Neuronal stem cell (in vitro differentiated cells): ENCODE measurements around the gene MIPEP.

Experiments
- DNase-seq: peaks from one replicate; pipeline ENCODE4 v3.0.0-alpha.2; 2013; ENCODE audit warnings: low spot score
- H2AFZ ChIP-seq: one replicate; pipeline ENCODE4 v1.6.1; 2013; ENCODE audit warnings: mild to moderate bottlenecking, low read length, inconsistent platforms
- H2AK5ac ChIP-seq: 2 replicates; pipeline ENCODE4 v1.6.1; 2013; ENCODE audit warnings: low read depth, mild to moderate bottlenecking, inconsistent platforms, low read length, moderate library complexity, mixed read lengths
- H2BK120ac ChIP-seq: 2 replicates; pipeline ENCODE4 v1.6.1; 2013; ENCODE audit warnings: low read depth, mild to moderate bottlenecking, inconsistent platforms, low read length, moderate library complexity, mixed read lengths
- H2BK12ac ChIP-seq: one replicate; pipeline ENCODE4 v1.6.1; 2013; ENCODE audit warnings: low read length, inconsistent platforms
- H2BK15ac ChIP-seq: 2 replicates; pipeline ENCODE4 v1.6.1; 2013; ENCODE audit warnings: mild to moderate bottlenecking, low read length, inconsistent platforms, mixed read lengths
- H2BK5ac ChIP-seq: one replicate; pipeline ENCODE4 v1.6.1; 2013; ENCODE audit warnings: inconsistent platforms, mild to moderate bottlenecking, low read length, moderate library complexity
- H3K14ac ChIP-seq: one replicate; pipeline ENCODE4 v1.6.1; 2013; ENCODE audit warnings: low read length, inconsistent platforms
- H3K18ac ChIP-seq: 2 replicates; pipeline ENCODE4 v1.6.1; 2013; ENCODE audit warnings: low read length, inconsistent platforms
- H3K23ac ChIP-seq: 2 replicates; pipeline ENCODE4 v1.6.1; 2013; ENCODE audit warnings: low read depth, mild to moderate bottlenecking, mixed read lengths, low read length, inconsistent platforms; ENCODE audit not compliant: poor library complexity
- H3K27ac ChIP-seq: replicated peaks from 3 replicates; pipeline ENCODE4 v1.5.1; 2013; ENCODE audit warnings: low read length, inconsistent platforms
- H3K27me3 ChIP-seq, 3 experiments: 2 replicates each; pipeline ENCODE4 v1.6.1; 2013; ENCODE audit warnings: low read length in 3 of 3, mild to moderate bottlenecking in 2 of 3, inconsistent platforms in 1 of 3, low read depth in 1 of 3, mixed read lengths in 1 of 3, moderate library complexity in 1 of 3; ENCODE audit not compliant: control insufficient read depth in 3 of 3, insufficient read depth in 3 of 3
- H3K36me3 ChIP-seq, 2 donors: replicated peaks in 1 of 2; 2 replicates each; pipeline ENCODE4 v1.6.1; 2013; ENCODE audit warnings: low read length in 2 of 2; ENCODE audit not compliant: control insufficient read depth in 2 of 2, insufficient read depth in 2 of 2
- H3K4ac ChIP-seq: 2 replicates; pipeline ENCODE4 v1.6.1; 2013; ENCODE audit warnings: inconsistent platforms, mild to moderate bottlenecking, low read length, moderate library complexity
- H3K4me1 ChIP-seq, 2 donors: 1 replicate in 1 of 2; 2 replicates in 1 of 2; pipeline ENCODE4 v1.6.1; 2013; ENCODE audit warnings: low read length in 2 of 2, low read depth in 1 of 2; ENCODE audit not compliant: control insufficient read depth in 2 of 2, insufficient read depth in 1 of 2
- H3K4me2 ChIP-seq: one replicate; pipeline ENCODE4 v1.6.1; 2013; ENCODE audit warnings: mild to moderate bottlenecking, low read length, inconsistent platforms; ENCODE audit not compliant: insufficient read depth, poor library complexity, severe bottlenecking
- H3K4me3 ChIP-seq, 2 donors: 2 replicates each; pipeline ENCODE4 v1.5.1; 2013; ENCODE audit warnings: low read length in 2 of 2, mild to moderate bottlenecking in 2 of 2, inconsistent platforms in 1 of 2, moderate library complexity in 1 of 2
- H3K79me1 ChIP-seq: one replicate; pipeline ENCODE4 v1.6.1; 2013; ENCODE audit warnings: low read depth, mild to moderate bottlenecking, inconsistent platforms, low read length, moderate library complexity
- H3K9ac ChIP-seq: one replicate; pipeline ENCODE4 v1.6.1; 2013; ENCODE audit warnings: mild to moderate bottlenecking, low read depth, low read length, inconsistent platforms; ENCODE audit not compliant: poor library complexity
- H3K9me3 ChIP-seq, 2 donors: replicated peaks in 1 of 2; 2 replicates each; pipeline versions ENCODE3 to v1.6.1; 2013; ENCODE audit warnings: low read length in 2 of 2, mild to moderate bottlenecking in 2 of 2, inconsistent platforms in 1 of 2, low read depth in 1 of 2, mixed read lengths in 1 of 2, moderate library complexity in 1 of 2; ENCODE audit not compliant: control insufficient read depth in 2 of 2, insufficient read depth in 1 of 2
- H4K8ac ChIP-seq: one replicate; pipeline ENCODE4 v1.6.1; 2013; ENCODE audit warnings: low read depth, mild to moderate bottlenecking, inconsistent platforms, low read length, moderate library complexity
- H4K91ac ChIP-seq: one replicate; pipeline ENCODE4 v1.6.1; 2013; ENCODE audit warnings: low read length, low read depth, mild to moderate bottlenecking, inconsistent platforms; ENCODE audit not compliant: poor library complexity
- WGBS, 2 donors: extraction: QIAGEN DNeasy Blood & Tissue Kit; methylation state at CpG; one replicate each; pipeline ENCODE4 v1.1.7; 2013; ENCODE audit warnings: missing lambda C conversion rate in 2 of 2, mixed read lengths in 1 of 2; ENCODE audit not compliant: insufficient read length in 2 of 2, insufficient replicate concordance in 1 of 2; ENCODE audit errors: extremely low coverage in 2 of 2; 5-methylcytosine and 5-hydroxymethylcytosine counted together

MIPEP gene

GRCh38 chr13:23859455-23859854 lies 29.7 kb downstream of the MIPEP start:
- no peak overlapping the region for H2AFZ ChIP-seq
- no peaks in the 10 kb centered on the region for H3K27me3 ChIP-seq
- no peak overlapping the region for H2BK12ac ChIP-seq
- H4K8ac ChIP-seq = no peak overlapping the region
- H3K4ac ChIP-seq = no peak overlapping the region
- no peak overlapping the region for H4K91ac ChIP-seq
- no peak overlapping the region for H2BK5ac ChIP-seq
- H3K27ac ChIP-seq = no peak overlapping the region
- H3K18ac ChIP-seq = no peak overlapping the region
- no peaks in the 10 kb centered on the region for H3K9me3 ChIP-seq
- no peak overlapping the region for H3K9ac ChIP-seq
- no peaks in the 10 kb centered on the region for H3K36me3 ChIP-seq
- H3K4me2 ChIP-seq = no peak overlapping the region
- no peaks in the 10 kb centered on the region for H3K79me1 ChIP-seq
- no peak overlapping the region for H2BK120ac ChIP-seq
- H3K23ac ChIP-seq = no peak overlapping the region
- H3K4me1 ChIP-seq = no peaks in the 10 kb centered on the region
- H2AK5ac ChIP-seq = no peak overlapping the region
- no peak overlapping the region for H2BK15ac ChIP-seq
- no peak overlapping the region for H3K14ac ChIP-seq
- DNase-seq = no peak
- no peak overlapping the region for H3K4me3 ChIP-seq

- H3K18ac ChIP-seq = no peak overlapping the region
- no peaks in the 10 kb centered on the region for H3K36me3 ChIP-seq
- H4K8ac ChIP-seq = no peak overlapping the region
- no CpG with 5 or more reads among the region's 5 CpGs for WGBS, 2 donors
- H3K4me3 ChIP-seq = no peak overlapping the region
- no peak overlapping the region for H3K4ac ChIP-seq
- no peak overlapping the region for H3K23ac ChIP-seq
- no peak for DNase-seq
- H2BK5ac ChIP-seq = no peak overlapping the region
- no peak overlapping the region for H2BK12ac ChIP-seq
- no peak overlapping the region for H2BK120ac ChIP-seq
- H2AK5ac ChIP-seq = no peak overlapping the region
- H3K27me3 ChIP-seq = no peaks in the 10 kb centered on the region
- no peak overlapping the region for H3K9ac ChIP-seq
- H3K79me1 ChIP-seq = no peaks in the 10 kb centered on the region
- no peak overlapping the region for H2AFZ ChIP-seq
- no peaks in the 10 kb centered on the region for H3K4me1 ChIP-seq
- H3K14ac ChIP-seq = no peak overlapping the region
- no peak overlapping the region for H3K27ac ChIP-seq
- H3K4me2 ChIP-seq = no peak overlapping the region
- no peaks in the 10 kb centered on the region for H3K9me3 ChIP-seq
- H2BK15ac ChIP-seq = no peak overlapping the region
- H4K91ac ChIP-seq = no peak overlapping the region
Observed at GRCh38 chr13:23858546-23858945, 30.7 kb downstream of the MIPEP start.

GRCh38 chr13:23856008-23856750 lies 33.0 kb downstream of the MIPEP start:
- Histone ChIP-seq H4K8ac (no peak overlapping the region), H3K9ac (no peak overlapping the region), H3K27me3 (no peaks in the 10 kb centered on the region), H3K14ac (no peak overlapping the region), H2BK5ac (no peak overlapping the region), H3K79me1 (no peaks in the 10 kb centered on the region), H2AFZ (no peak overlapping the region), H3K4me1 (no peaks in the 10 kb centered on the region), H3K23ac (no peak overlapping the region), H2AK5ac (no peak overlapping the region), H3K4me2 (no peak overlapping the region), H3K18ac (no peak overlapping the region), H2BK120ac (no peak overlapping the region), H3K27ac (no peak overlapping the region), H2BK15ac (no peak overlapping the region), H3K9me3 (no peaks in the 10 kb centered on the region), H4K91ac (no peak overlapping the region), H3K36me3 (no peaks in the 10 kb centered on the region), H2BK12ac (no peak overlapping the region), H3K4ac (no peak overlapping the region), H3K4me3 (no peak overlapping the region)
- WGBS, 2 donors = no CpG with 5 or more reads among the region's 5 CpGs
- no peak for DNase-seq

GRCh38 chr13:23855360-23855759 lies 33.8 kb downstream of the MIPEP start:
- Histone ChIP-seq H3K23ac (no peak overlapping the region), H2AK5ac (no peak overlapping the region), H2BK15ac (no peak overlapping the region), H3K4me2 (no peak overlapping the region), H3K9ac (no peak overlapping the region), H4K8ac (no peak overlapping the region), H3K4ac (no peak overlapping the region), H3K18ac (no peak overlapping the region), H3K36me3 (no peaks in the 10 kb centered on the region), H3K27me3 (no peaks in the 10 kb centered on the region), H3K4me1 (no peaks in the 10 kb centered on the region), H3K79me1 (no peaks in the 10 kb centered on the region), H3K14ac (no peak overlapping the region), H2BK120ac (no peak overlapping the region), H3K9me3 (no peaks in the 10 kb centered on the region), H2AFZ (no peak overlapping the region), H2BK12ac (no peak overlapping the region), H4K91ac (no peak overlapping the region), H3K27ac (no peak overlapping the region), H2BK5ac (no peak overlapping the region), H3K4me3 (no peak overlapping the region)
- no CpG with 5 or more reads among the region's 3 CpGs for WGBS, 2 donors
- DNase-seq = no peak
